ENCODE results near the gene CPXM2. TPM values are rescaled to one million over a fixed set of nuclear protein-coding genes. Genes with fewer than 3 reads are reported as not detected.

The CPXM2 gene
- total and polyA plus RNA-seq, 9 of the 15 experiments (the other 6 are each of a cell fraction or from before 2014, with no cell fraction given), result not detected

DNA sequence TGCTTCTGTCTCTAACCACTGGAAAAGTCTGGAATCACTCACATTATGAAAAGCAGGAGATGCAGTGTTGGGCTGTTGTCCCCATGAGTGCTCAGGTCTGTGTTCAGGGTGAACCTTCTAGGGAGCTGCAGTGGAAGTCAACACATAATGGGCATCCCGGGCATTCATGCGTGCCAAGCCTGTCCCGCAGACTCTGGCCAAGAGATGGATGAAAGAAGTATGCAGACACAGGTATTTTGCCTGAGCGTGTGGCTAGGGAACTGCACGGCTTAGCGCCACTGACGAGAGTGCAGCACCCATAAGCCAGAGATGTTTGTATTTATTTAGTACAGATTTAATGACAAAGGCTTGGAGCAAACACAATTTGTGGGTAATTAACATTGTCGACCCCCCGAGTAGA is 140.7 kb downstream of the CPXM2 start:
- Histone ChIP-seq H3K36me3 (ENCODE audit: control insufficient read depth, insufficient read depth, low read length) (no peaks in the 10 kb centered on the region), H2AFZ (ENCODE audit: low read depth, low read length) (no peak overlapping the region), H3K27me3 (ENCODE audit: control insufficient read depth in 2 of 2, insufficient read depth in 2 of 2, low read length in 2 of 2) (no peaks in the 10 kb centered on the region; a peak in 1 of 5 replicates), H4K20me1 (replicated peaks; ENCODE audit: control insufficient read depth, insufficient read depth, low read length) (no peaks in the 10 kb centered on the region), H3K79me2 (ENCODE audit: control insufficient read depth, insufficient read depth, low read length) (no peaks in the 10 kb centered on the region), H3K9me3 (replicated peaks; ENCODE audit: control insufficient read depth, insufficient read depth, low read depth, low read length) (no peaks in the 10 kb centered on the region), H3K27ac (ENCODE audit: extremely low read depth, low read depth, low read length) (no peak overlapping the region), H3K4me1 (replicated peaks in 1 of 2; ENCODE audit: control insufficient read depth in 2 of 2, insufficient read depth in 2 of 2, low read length in 2 of 2) (no peaks in the 10 kb centered on the region), H3K4me2 (ENCODE audit: insufficient read depth, low read length) (no peak overlapping the region), H3K9ac (ENCODE audit: insufficient read depth in 1 of 2, low read depth in 2 of 2, low read length in 2 of 2) (no peak overlapping the region), H3K4me3 (no peak overlapping the region), H3K9me1 (ENCODE audit: control insufficient read depth, insufficient read depth, low read length) (no peaks in the 10 kb centered on the region)
- WGBS (ENCODE audit: insufficient coverage, low coverage, missing lambda C conversion rate), result 0% methylated on average over 9 of the region's 9 CpGs
- CTCF ChIA-PET (ENCODE audit: low intra/inter-chr PET ratio), result no interaction called here
- in situ Hi-C loops (cut with MboI) (no loop called here), intact Hi-C loops (cut with micrococcal nuclease) (no loop called here)
- DNase-seq (ENCODE audit: extremely low read depth in 1 of 4, low spot score in 3 of 4) (no peak), ATAC-seq (no peak), FAIRE-seq (no peak)
- POLR2A ChIA-PET, result interaction anchor here (0.6 kb wide), 1 partner anchor 1419 kb away, joined by 3 read pairs; no protein-coding TSS in a partner anchor
- BruUV-seq (replicated peaks), result no TSS peak
- no peak for TF ChIP-seq PCBP1 (IDR thresholded peaks at IDR 0.05; ENCODE audit: low read depth, low read length, poor library complexity, severe bottlenecking)
- no peak for TF ChIP-seq ZBTB7A (IDR thresholded peaks at IDR 0.05; ENCODE audit: borderline replicate concordance, control insufficient read depth, low read depth, low read length)
- TF ChIP-seq BRF2 (IDR thresholded peaks at IDR 0.05; ENCODE audit: borderline replicate concordance, insufficient read depth, insufficient read length), result no peak
- TF ChIP-seq, protein P1, sequence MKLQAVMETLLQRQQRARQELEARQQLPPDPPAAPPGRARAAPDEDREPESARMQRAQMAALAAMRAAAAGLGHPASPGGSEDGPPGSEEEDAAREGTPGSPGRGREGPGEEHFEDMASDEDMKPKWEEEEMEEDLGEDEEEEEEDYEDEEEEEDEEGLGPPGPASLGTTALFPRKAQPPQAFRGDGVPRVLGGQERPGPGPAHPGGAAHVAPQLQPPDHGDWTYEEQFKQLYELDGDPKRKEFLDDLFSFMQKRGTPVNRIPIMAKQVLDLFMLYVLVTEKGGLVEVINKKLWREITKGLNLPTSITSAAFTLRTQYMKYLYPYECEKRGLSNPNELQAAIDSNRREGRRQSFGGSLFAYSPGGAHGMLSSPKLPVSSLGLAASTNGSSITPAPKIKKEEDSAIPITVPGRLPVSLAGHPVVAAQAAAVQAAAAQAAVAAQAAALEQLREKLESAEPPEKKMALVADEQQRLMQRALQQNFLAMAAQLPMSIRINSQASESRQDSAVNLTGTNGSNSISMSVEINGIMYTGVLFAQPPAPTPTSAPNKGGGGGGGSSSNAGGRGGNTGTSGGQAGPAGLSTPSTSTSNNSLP (IDR thresholded peaks at IDR 0.05; ENCODE audit: borderline replicate concordance, low read depth, low read length), result no peak
- TF ChIP-seq SMAD3 (CRISPR knock-in tag; conservative IDR thresholded peaks at IDR 0.05), result no peak
- TF ChIP-seq STAT6 (CRISPR knock-in tag; IDR thresholded peaks at IDR 0.05), result no peak
- no peak for TF ChIP-seq ZNF407 (IDR thresholded peaks at IDR 0.05; ENCODE audit: low read depth)
- no peak for TF ChIP-seq ZNF408 (CRISPR knock-in tag; IDR thresholded peaks at IDR 0.05; ENCODE audit: low read depth)

Measured in K562 (cell line).